Mesothelial cell of epicardium (in vitro differentiated cells): ENCODE measurements around the gene PTAFR. TPM values are rescaled to one million over a fixed set of nuclear protein-coding genes. Genes with fewer than 3 reads are reported as not detected.
"Not testable (repeated sequence)": the region's sequence is repeated elsewhere in the genome, so short reads cannot be mapped to it uniquely, and the experiment has no call there.

Source experiments
- DNase-seq, 2 experiments: peaks; one replicate each; pipeline ENCODE4 v3.0.0; 2021; ENCODE audit warnings: low spot score in 2 of 2; ENCODE audit not compliant: unreplicated experiment in 2 of 2
- H3K27ac Mint-ChIP-seq: 2 replicates; pipeline ENCODE4 v1.8.0; 2021; ENCODE audit warnings: mixed read lengths
- H3K27me3 Mint-ChIP-seq: 2 replicates; pipeline ENCODE4 v1.8.0; 2021; ENCODE audit warnings: low read depth, mixed read lengths
- H3K36me3 Mint-ChIP-seq: 2 replicates; pipeline ENCODE4 v1.8.0; 2021; ENCODE audit warnings: mixed read lengths
- H3K4me1 Mint-ChIP-seq: 2 replicates; pipeline ENCODE4 v1.8.0; 2021; ENCODE audit warnings: mixed read lengths
- H3K4me3 Mint-ChIP-seq: 2 replicates; pipeline ENCODE4 v1.8.0; 2021; ENCODE audit warnings: mild to moderate bottlenecking, moderate library complexity, mixed read lengths
- H3K9me3 Mint-ChIP-seq: 2 replicates; pipeline ENCODE4 v1.8.0; 2021; ENCODE audit warnings: mixed read lengths
- CTCF ChIP-seq: fragments of 200-600 bp; sonication (generic); IDR thresholded peaks from one replicate; pipeline ENCODE4 v1.5.0; 2021; ENCODE audit warnings: antibody characterized with exemption; ENCODE audit not compliant: unreplicated experiment
- total RNA-seq: library from RNA; stranded (reverse); gene quantifications from 3 replicates; pipeline ENCODE4 v1.2.1, GENCODE V29; 2021

Gene PTAFR
- total RNA-seq, 1 donor from 2014 or later: 0.18 TPM

GRCh38 chr1:28145728-28146127, 30.8 kb downstream of the PTAFR start:
- H3K27me3 Mint-ChIP-seq: no peaks in the 10 kb centered on the region
- no peak overlapping the region for H3K4me3 Mint-ChIP-seq
- no peaks in the 10 kb centered on the region for H3K9me3 Mint-ChIP-seq
- no peak for TF ChIP-seq CTCF
- H3K4me1 Mint-ChIP-seq: no peaks in the 10 kb centered on the region
- no peaks in the 10 kb centered on the region for H3K36me3 Mint-ChIP-seq
- DNase-seq: no peak
- H3K27ac Mint-ChIP-seq: no peak overlapping the region

- H3K27me3 Mint-ChIP-seq: no peaks in the 10 kb centered on the region
These were observed 32.0 kb downstream of the PTAFR start for GRCh38 chr1:28144203-28145135.

GRCh38 chr1:28143496-28144202, 32.8 kb downstream of the PTAFR start:
- Mint-ChIP-seq H3K27ac (no peak overlapping the region), H3K9me3 (no peaks in the 10 kb centered on the region), H3K27me3 (peaks cover 6% of the 10 kb centered on the region), H3K4me3 (no peak overlapping the region), H3K36me3 (no peaks in the 10 kb centered on the region), H3K4me1 (no peaks in the 10 kb centered on the region)
- DNase-seq: no peak
- no peak for TF ChIP-seq CTCF

More at GRCh38 chr1:28144203-28145135, 32.0 kb downstream of the PTAFR start:
- no peaks in the 10 kb centered on the region for H3K36me3 Mint-ChIP-seq
- no peaks in the 10 kb centered on the region for H3K9me3 Mint-ChIP-seq
- DNase-seq: no peak
- H3K27ac Mint-ChIP-seq: no peak overlapping the region
- TF ChIP-seq CTCF: no peak
- H3K4me3 Mint-ChIP-seq: no peak overlapping the region
- H3K4me1 Mint-ChIP-seq: no peaks in the 10 kb centered on the region

GRCh38 chr1:28141685-28142084, 34.8 kb downstream of the PTAFR start:
- no peak overlapping the region for H3K4me3 Mint-ChIP-seq
- H3K27ac Mint-ChIP-seq: no peak overlapping the region
- peaks cover 6% of the 10 kb centered on the region for H3K27me3 Mint-ChIP-seq
- no peak for TF ChIP-seq CTCF
- DNase-seq: no peak
- no peaks in the 10 kb centered on the region for H3K9me3 Mint-ChIP-seq
- no peaks in the 10 kb centered on the region for H3K36me3 Mint-ChIP-seq
- no peaks in the 10 kb centered on the region for H3K4me1 Mint-ChIP-seq

- H3K9me3 Mint-ChIP-seq: not testable (repeated sequence)
These were observed 36.6 kb downstream of the PTAFR start for GRCh38 chr1:28139866-28140265.

More at GRCh38 chr1:28139866-28140265, 36.6 kb downstream of the PTAFR start:
- H3K4me3 Mint-ChIP-seq, DNase-seq, H3K27me3 Mint-ChIP-seq, H3K4me1 Mint-ChIP-seq, H3K27ac Mint-ChIP-seq, H3K36me3 Mint-ChIP-seq: not testable (repeated sequence)
